Kidney (tissue), 14 donors: Measurements from ENCODE around the gene SEBOX. TPM values are rescaled to one million over a fixed set of nuclear protein-coding genes. Genes with fewer than 3 reads are reported as not detected.

Experiments used
- DNase-seq, 5 donors: peaks; one replicate each; pipeline ENCODE4 v3.0.0-alpha.2; 2013 to 2020
- FAIRE-seq: peaks from 2 replicates; lab custom pipeline; 2012; peaks lifted over from hg19 to GRCh38; lab: Jason Lieb, UNC
- H3K27ac ChIP-seq, 2 donors: one replicate each; pipeline ENCODE4 v1.7.0; 2013; ENCODE audit warnings: low read depth in 2 of 2, low read length in 2 of 2, inconsistent platforms in 1 of 2
- H3K27me3 ChIP-seq: one replicate; pipeline ENCODE4 v1.7.1; 2013; ENCODE audit warnings: low read length, inconsistent platforms; ENCODE audit not compliant: control insufficient read depth, insufficient read depth
- H3K36me3 ChIP-seq, 3 donors: one replicate each; pipeline versions ENCODE4 v1.7.0 to v1.7.1; 2013; ENCODE audit warnings: low read length in 3 of 3, control low read depth in 1 of 3, inconsistent platforms in 1 of 3; ENCODE audit not compliant: insufficient read depth in 3 of 3, control insufficient read depth in 2 of 3
- H3K4me1 ChIP-seq, 3 donors: one replicate each; pipeline versions ENCODE4 v1.7.0 to v1.7.1; 2013; ENCODE audit warnings: low read length in 3 of 3, inconsistent platforms in 1 of 3, low read depth in 1 of 3; ENCODE audit not compliant: control insufficient read depth in 2 of 3, insufficient read depth in 2 of 3
- H3K4me3 ChIP-seq, 3 donors: one replicate each; pipeline versions ENCODE4 v1.7.0 to v1.8.1; 2013; ENCODE audit warnings: low read length in 3 of 3, control low read depth in 1 of 3, inconsistent platforms in 1 of 3
- H3K9ac ChIP-seq, 3 donors: one replicate each; pipeline versions ENCODE4 v1.7.0 to v1.7.1; 2013; ENCODE audit warnings: low read length in 3 of 3, control low read depth in 1 of 3, inconsistent platforms in 1 of 3
- H3K9me3 ChIP-seq, 3 donors: one replicate each; pipeline versions ENCODE4 v1.7.0 to v1.7.1; 2013; ENCODE audit warnings: low read length in 3 of 3, control low read depth in 1 of 3, inconsistent platforms in 1 of 3; ENCODE audit not compliant: control insufficient read depth in 2 of 3, insufficient read depth in 1 of 3
- CTCF ChIP-seq: IDR thresholded peaks from 3 replicates; pipeline ENCODE4 v1.5.1; 2012; ENCODE audit warnings: mild to moderate bottlenecking, moderate library complexity, borderline replicate concordance; ENCODE audit not compliant: insufficient read depth; ENCODE audit errors: extremely low read depth
- intact Hi-C: fragments of 100-400 bp; cut with DNase I; formaldehyde crosslinking; loops from one replicate; pipeline ENCODE4 v1.11.1; 2022
- polyA plus RNA-seq: library from polyadenylated mRNA; stranded (reverse); fragments of 350-450 nt; fragmentation: Illumina TruSeq; extraction: RNeasy Lipid Tissue Mini Kit (QIAGEN cat#74804); gene quantifications from one replicate; pipeline ENCODE4 v1.2.3, GENCODE V29; 2014; ENCODE audit warnings: low read depth, low replicate concordance; ENCODE audit not compliant: insufficient read depth
- total RNA-seq: library from RNA; stranded (reverse); fragmentation: NEBNext Ultra II Directional; extraction: Animal tissue kit (Norgen Biotek cat#: 25700); gene quantifications from one replicate; pipeline ENCODE4 v1.2.1, GENCODE V29; 2021
- donor health status: control.
- donor health status: control.
- donor health status: control.
- donor health status: control.
- donor health status: control.
- donor health status: DM: yes; HTN: yes; CAD: no.
- donor health status: Normal renal cell carcinoma (clear cell type).

Gene SEBOX
- total and polyA plus RNA-seq, 2 donors from 2014 or later: not detected

- peak; percentile 7 for TF ChIP-seq CTCF
- Histone ChIP-seq H3K27ac (peak overlapping the region; percentile 16 to 56), H3K4me1 (peaks cover 6 to 19% (median 13%) of the 10 kb centered on the region in 3 donors), H3K36me3 (peaks cover 3 to 29% (median 18%) of the 10 kb centered on the region in 3 donors), H3K4me3 (no peak overlapping the region), H3K9ac (no peak overlapping the region), H3K27me3 (no peaks in the 10 kb centered on the region), H3K9me3 (no peaks in the 10 kb centered on the region)
- no peak for FAIRE-seq
- DNase-seq: peak in 1 of 5 donors; percentile 47
- intact Hi-C loops: no loop called here
These were observed 26.8 kb downstream of the SEBOX start for GRCh38 chr17:28338056-28338768.

GRCh38 chr17:28335959-28336871 is 28.8 kb downstream of the SEBOX start:
- intact Hi-C loops: no loop called here
- FAIRE-seq (no peak), DNase-seq (peak; percentile 85 to 94 (median 88))
- peak overlapping the region; percentile 89 to 96 (median 96) for H3K4me3 ChIP-seq
- TF ChIP-seq CTCF: no peak
- H3K4me1 ChIP-seq: peaks cover 6 to 19% (median 13%) of the 10 kb centered on the region in 3 donors
- peak overlapping the region; percentile 94 to 97 for H3K27ac ChIP-seq
- no peaks in the 10 kb centered on the region for H3K9me3 ChIP-seq
- H3K27me3 ChIP-seq: no peaks in the 10 kb centered on the region
- peaks cover 0 to 15% (median 9%) of the 10 kb centered on the region in 3 donors for H3K36me3 ChIP-seq
- peak overlapping the region; percentile 89 to 97 (median 97) for H3K9ac ChIP-seq

- peak within 1 kb of the TSS; percentile 94 to 97 for H3K27ac ChIP-seq
- H3K27me3 ChIP-seq: no peaks in the 10 kb centered on the region
- intact Hi-C loops: no loop called here
- peak; percentile 94 for FAIRE-seq
- no peaks in the 10 kb centered on the region for H3K9me3 ChIP-seq
- no peak for TF ChIP-seq CTCF
- H3K9ac ChIP-seq: peak within 1 kb of the TSS; percentile 89 to 97 (median 97)
- peaks cover 0 to 16% (median 11%) of the 10 kb centered on the region in 3 donors for H3K36me3 ChIP-seq
- peak; percentile 100 for DNase-seq
- H3K4me3 ChIP-seq: peak within 1 kb of the TSS; percentile 89 to 96 (median 96)
- peaks cover 6 to 19% (median 13%) of the 10 kb centered on the region in 3 donors for H3K4me1 ChIP-seq
These were observed 29.6 kb downstream of the SEBOX start, which contains the start of the genes IFT20 and TNFAIP1 for GRCh38 chr17:28335201-28335958. Gene IFT20 (minus strand): TSS chr17:28335472. CDS start chr17:28331985, 3,487 bp downstream. Gene TNFAIP1 (plus strand): TSS chr17:28335761. CDS start chr17:28339522, 3,761 bp downstream.
